Calu3 (cell line): ENCODE results near the gene CNTNAP1. TPM values are rescaled to one million over a fixed set of nuclear protein-coding genes. Genes with fewer than 3 reads are reported as not detected.

ENCODE experiments used
- BruUV-seq: library from RNA; stranded (reverse); fragments of 400-500 nt; replicated peaks from 2 replicates; lab custom pipeline; 2021; lab: Mats Ljungman, UMichigan
- CTCF ChIA-PET: fragments of 300-600 bp; sonication (Branson Sonifier 250); formaldehyde crosslinking; loops from one replicate; lab custom pipeline; 2022; ENCODE audit warnings: antibody characterized with exemption; lab: Charles Lee
- DNase-seq: peaks from one replicate; pipeline ENCODE4 v3.0.0; 2022
- H3K27ac Mint-ChIP-seq: one replicate; pipeline ENCODE4 v1.8.0; 2022; ENCODE audit warnings: mixed read lengths; ENCODE audit not compliant: unreplicated experiment
- H3K27me3 Mint-ChIP-seq: one replicate; pipeline ENCODE4 v1.8.0; 2022; ENCODE audit warnings: mixed read lengths; ENCODE audit not compliant: unreplicated experiment
- H3K36me3 Mint-ChIP-seq: one replicate; pipeline ENCODE4 v1.8.0; 2022; ENCODE audit warnings: mild to moderate bottlenecking, moderate library complexity, mixed read lengths; ENCODE audit not compliant: insufficient read depth, unreplicated experiment
- H3K4me1 Mint-ChIP-seq: one replicate; pipeline ENCODE4 v1.8.0; 2022; ENCODE audit warnings: mild to moderate bottlenecking, low read depth, mixed read lengths; ENCODE audit not compliant: unreplicated experiment
- H3K4me3 Mint-ChIP-seq: one replicate; pipeline ENCODE4 v1.8.0; 2022; ENCODE audit warnings: mild to moderate bottlenecking, low read depth, moderate library complexity, mixed read lengths; ENCODE audit not compliant: unreplicated experiment
- H3K9me3 Mint-ChIP-seq: one replicate; pipeline ENCODE4 v1.8.0; 2022; ENCODE audit warnings: low read depth, mixed read lengths; ENCODE audit not compliant: unreplicated experiment
- intact Hi-C: fragments of 100-400 bp; cut with micrococcal nuclease; formaldehyde crosslinking; loops from one replicate; pipeline ENCODE4 v1.10.0; 2022; ENCODE audit not compliant: unreplicated experiment
- total RNA-seq: library from RNA; stranded (reverse); gene quantifications from 2 replicates; pipeline ENCODE4 v1.2.3, GENCODE V29; 2022
- TF ChIP-seq, protein P1 (sequence below): fragments of 200-600 bp; IDR thresholded peaks from one replicate; pipeline ENCODE4 v1.8.0; 2022; ENCODE audit warnings: antibody characterized with exemption; ENCODE audit not compliant: unreplicated experiment

The CNTNAP1 gene
- total RNA-seq, 1 experiment from 2014 or later: 1.3 TPM

DNA sequence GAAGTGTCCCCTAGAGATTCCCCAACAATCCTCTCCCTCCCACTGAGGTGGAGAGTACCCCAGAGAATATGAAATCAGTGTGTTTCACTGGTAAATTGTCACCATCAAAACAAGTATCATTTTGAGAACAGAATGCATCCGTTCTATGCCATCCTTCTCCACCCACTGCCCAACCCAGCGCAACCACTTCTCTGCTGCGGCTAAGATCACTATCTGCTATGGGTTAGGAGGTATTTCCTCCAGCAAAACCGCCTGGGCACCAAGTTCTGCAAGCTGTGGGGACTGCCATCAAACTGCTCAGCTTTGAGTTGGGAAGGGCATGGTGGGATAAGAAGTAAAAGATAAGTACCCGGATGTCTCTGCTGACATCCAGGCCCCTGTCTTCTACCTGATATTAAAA lies 24.4 kb downstream of the CNTNAP1 start:
- intact Hi-C loops: loop anchor here (10.0 kb wide), 1 partner anchor 58 kb away; the partner anchor contains the start of gene RAMP2
- no peaks in the 10 kb centered on the region for H3K4me1 Mint-ChIP-seq
- no peak overlapping the region for H3K27ac Mint-ChIP-seq
- no TSS peak for BruUV-seq
- H3K27me3 Mint-ChIP-seq: no peaks in the 10 kb centered on the region
- no peak overlapping the region for H3K4me3 Mint-ChIP-seq
- H3K36me3 Mint-ChIP-seq: peaks cover 31% of the 10 kb centered on the region
- CTCF ChIA-PET: interaction anchor here (0.6 kb wide), 1 partner anchor 372 kb away, joined by 3 read pairs; no protein-coding TSS in a partner anchor
- TF ChIP-seq, protein P1, sequence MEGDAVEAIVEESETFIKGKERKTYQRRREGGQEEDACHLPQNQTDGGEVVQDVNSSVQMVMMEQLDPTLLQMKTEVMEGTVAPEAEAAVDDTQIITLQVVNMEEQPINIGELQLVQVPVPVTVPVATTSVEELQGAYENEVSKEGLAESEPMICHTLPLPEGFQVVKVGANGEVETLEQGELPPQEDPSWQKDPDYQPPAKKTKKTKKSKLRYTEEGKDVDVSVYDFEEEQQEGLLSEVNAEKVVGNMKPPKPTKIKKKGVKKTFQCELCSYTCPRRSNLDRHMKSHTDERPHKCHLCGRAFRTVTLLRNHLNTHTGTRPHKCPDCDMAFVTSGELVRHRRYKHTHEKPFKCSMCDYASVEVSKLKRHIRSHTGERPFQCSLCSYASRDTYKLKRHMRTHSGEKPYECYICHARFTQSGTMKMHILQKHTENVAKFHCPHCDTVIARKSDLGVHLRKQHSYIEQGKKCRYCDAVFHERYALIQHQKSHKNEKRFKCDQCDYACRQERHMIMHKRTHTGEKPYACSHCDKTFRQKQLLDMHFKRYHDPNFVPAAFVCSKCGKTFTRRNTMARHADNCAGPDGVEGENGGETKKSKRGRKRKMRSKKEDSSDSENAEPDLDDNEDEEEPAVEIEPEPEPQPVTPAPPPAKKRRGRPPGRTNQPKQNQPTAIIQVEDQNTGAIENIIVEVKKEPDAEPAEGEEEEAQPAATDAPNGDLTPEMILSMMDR: no peak
- no peaks in the 10 kb centered on the region for H3K9me3 Mint-ChIP-seq
- DNase-seq: no peak

GRCh38 chr17:42708588-42708987 lies 26.3 kb downstream of the CNTNAP1 start:
- H3K9me3 Mint-ChIP-seq: no peaks in the 10 kb centered on the region
- peaks cover 49% of the 10 kb centered on the region for H3K36me3 Mint-ChIP-seq
- no peak for DNase-seq
- H3K4me3 Mint-ChIP-seq: no peak overlapping the region
- intact Hi-C loops: loop anchor here (10.0 kb wide), 1 partner anchor 56 kb away; the partner anchor contains the start of gene RAMP2
- BruUV-seq: no TSS peak
- TF ChIP-seq, protein P1: no peak
- H3K4me1 Mint-ChIP-seq: no peaks in the 10 kb centered on the region
- CTCF ChIA-PET: interaction anchor here (0.5 kb wide), 1 partner anchor 224 kb away, joined by 6 read pairs; no protein-coding TSS in a partner anchor
- H3K27me3 Mint-ChIP-seq: no peaks in the 10 kb centered on the region
- H3K27ac Mint-ChIP-seq: no peak overlapping the region

DNA sequence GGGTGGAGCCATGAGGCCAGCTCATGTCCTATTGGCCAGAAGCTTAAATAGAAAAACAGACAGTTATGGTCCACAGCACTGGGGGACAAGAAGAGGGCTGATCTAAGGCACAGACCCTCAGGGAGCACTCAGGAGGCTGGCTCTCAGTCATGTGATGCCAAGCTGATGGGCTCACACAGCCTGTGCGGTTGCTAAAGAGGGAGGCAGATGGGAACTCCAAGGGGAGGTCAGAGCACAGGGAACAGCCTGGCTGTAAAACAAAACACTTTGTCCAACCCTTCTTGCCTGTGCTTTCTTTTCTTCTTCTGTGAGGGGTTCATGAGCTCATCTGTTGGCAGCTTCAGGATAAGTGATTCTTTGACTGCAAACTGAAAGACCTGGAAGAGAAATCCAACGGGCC lies 27.2 kb downstream of the CNTNAP1 start:
- Mint-ChIP-seq H3K9me3 (no peaks in the 10 kb centered on the region), H3K4me3 (no peak overlapping the region), H3K27ac (no peak overlapping the region), H3K27me3 (no peaks in the 10 kb centered on the region), H3K4me1 (no peaks in the 10 kb centered on the region), H3K36me3 (peaks cover 54% of the 10 kb centered on the region)
- CTCF ChIA-PET: interaction anchor here (1.0 kb wide), 1 partner anchor 13 kb away, joined by 3 read pairs; no protein-coding TSS in a partner anchor
- BruUV-seq: no TSS peak
- intact Hi-C loops: loop anchor here (10.0 kb wide), 1 partner anchor 55 kb away; the partner anchor contains the start of gene RAMP2
- no peak for DNase-seq
- TF ChIP-seq, protein P1: no peak

DNA sequence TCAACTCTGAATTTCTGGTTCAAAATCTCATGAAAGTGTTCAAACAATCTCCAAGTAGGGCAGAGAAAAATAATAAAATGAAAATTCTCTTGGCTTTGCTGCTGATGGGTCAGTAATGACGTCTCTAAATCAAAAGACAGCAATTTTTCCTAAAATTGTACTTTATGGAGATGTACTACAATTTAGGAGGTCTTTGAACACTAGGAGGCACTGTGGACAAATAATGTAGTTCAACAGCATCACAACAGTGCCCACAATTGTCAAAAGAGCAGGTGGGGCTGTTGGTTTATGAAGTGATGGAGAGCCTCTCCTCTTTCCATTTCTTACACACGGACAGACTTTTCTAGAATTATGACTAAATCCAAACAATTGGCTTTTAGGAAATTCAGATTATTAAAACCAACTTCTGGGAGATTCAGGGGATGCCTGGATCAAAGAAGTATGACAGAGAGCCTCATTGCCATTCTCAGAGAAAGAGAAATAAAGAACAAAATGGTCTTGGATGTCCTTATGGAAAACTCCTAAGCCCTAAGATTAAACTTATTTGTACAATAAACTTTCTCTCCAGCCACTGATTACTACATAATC lies 38.8 kb downstream of the CNTNAP1 start:
- Mint-ChIP-seq H3K36me3 (peaks cover 47% of the 10 kb centered on the region), H3K27ac (no peak overlapping the region), H3K27me3 (no peaks in the 10 kb centered on the region), H3K4me3 (no peak overlapping the region), H3K4me1 (no peaks in the 10 kb centered on the region), H3K9me3 (no peaks in the 10 kb centered on the region)
- no TSS peak for BruUV-seq
- DNase-seq: peak; percentile 57
- CTCF ChIA-PET: interaction anchor here (2.8 kb wide), 1 partner anchor 42 kb away, joined by 9 read pairs; no protein-coding TSS in a partner anchor
- TF ChIP-seq, protein P1: peak; percentile 61
- intact Hi-C loops: loop anchor here (1.0 to 2.0 kb wide), 2 partner anchors 42 to 216 kb away; no protein-coding TSS in a partner anchor
